Immature natural killer cell (primary cell): ENCODE data around the gene MRPL50. TPM values are rescaled to one million over a fixed set of nuclear protein-coding genes. Genes with fewer than 3 reads are reported as not detected.

Experiments
- DNase-seq, 3 donors: peaks; one replicate each; pipeline ENCODE4 v3.0.0; 2022; ENCODE audit warnings: mixed read lengths in 1 of 3
- H3K27ac Mint-ChIP-seq, 6 donors: one replicate each; pipeline ENCODE4 v1.8.0; 2020; ENCODE audit warnings: mixed read lengths in 6 of 6, mild to moderate bottlenecking in 5 of 6, inconsistent platforms in 4 of 6, moderate library complexity in 3 of 6
- H3K27me3 Mint-ChIP-seq, 3 donors: one replicate each; pipeline ENCODE4 v1.8.0; 2020 to 2021; ENCODE audit warnings: low read depth in 3 of 3, mild to moderate bottlenecking in 3 of 3, mixed read lengths in 3 of 3, moderate library complexity in 3 of 3, inconsistent platforms in 1 of 3
- H3K36me3 Mint-ChIP-seq, 3 donors: one replicate each; pipeline ENCODE4 v1.8.0; 2020; ENCODE audit warnings: mixed read lengths in 3 of 3, inconsistent platforms in 2 of 3, mild to moderate bottlenecking in 2 of 3
- H3K4me1 Mint-ChIP-seq, 2 donors: one replicate each; pipeline ENCODE4 v1.8.0; 2020; ENCODE audit warnings: inconsistent platforms in 2 of 2, mild to moderate bottlenecking in 2 of 2, mixed read lengths in 2 of 2, moderate library complexity in 1 of 2
- H3K4me3 Mint-ChIP-seq, 5 donors: one replicate each; pipeline ENCODE4 v1.8.0; 2020; ENCODE audit warnings: mild to moderate bottlenecking in 5 of 5, mixed read lengths in 5 of 5, inconsistent platforms in 3 of 5, moderate library complexity in 3 of 5
- H3K9me3 Mint-ChIP-seq, 6 donors: one replicate each; pipeline ENCODE4 v1.8.0; 2020; ENCODE audit warnings: mild to moderate bottlenecking in 6 of 6, mixed read lengths in 6 of 6, inconsistent platforms in 4 of 6, moderate library complexity in 3 of 6
- polyA plus RNA-seq, 3 donors: library from polyadenylated mRNA; unstranded; fragments of 300-500 nt; fragmentation: Illumina TruSeq; gene quantifications; one replicate each; pipeline ENCODE4 v1.2.3, GENCODE V29; 2021

Gene MRPL50
- polyA plus RNA-seq, 3 donors from 2014 or later: 6.8 to 9.1 (median 8.8) TPM

DNA sequence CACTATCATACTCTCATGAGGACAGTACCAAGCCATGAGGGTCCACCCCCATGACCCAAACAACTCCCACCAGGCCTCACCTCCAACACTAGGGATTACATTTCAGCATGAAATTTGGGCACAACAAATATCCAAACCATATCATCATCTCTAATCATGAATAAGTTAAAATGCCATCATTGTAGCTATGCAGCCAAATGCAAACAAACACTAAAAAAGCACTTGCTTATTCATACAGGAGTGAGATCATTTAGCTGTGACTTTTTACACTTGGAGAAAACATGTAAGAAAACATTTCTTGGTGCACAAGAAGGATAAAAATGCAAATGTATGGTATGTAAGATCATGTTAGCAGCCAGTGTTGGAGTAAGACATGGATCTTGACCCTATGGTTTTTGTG is 37.8 kb downstream of the MRPL50 start:
- no peaks in the 10 kb centered on the region for H3K4me1 Mint-ChIP-seq
- no peak for DNase-seq
- H3K27ac Mint-ChIP-seq: no peak overlapping the region
- no peak overlapping the region for H3K4me3 Mint-ChIP-seq
- H3K9me3 Mint-ChIP-seq: no peaks in the 10 kb centered on the region
- H3K27me3 Mint-ChIP-seq: peaks cover 0 to 5% (median 0%) of the 10 kb centered on the region in 3 donors
- H3K36me3 Mint-ChIP-seq: no peaks in the 10 kb centered on the region

DNA sequence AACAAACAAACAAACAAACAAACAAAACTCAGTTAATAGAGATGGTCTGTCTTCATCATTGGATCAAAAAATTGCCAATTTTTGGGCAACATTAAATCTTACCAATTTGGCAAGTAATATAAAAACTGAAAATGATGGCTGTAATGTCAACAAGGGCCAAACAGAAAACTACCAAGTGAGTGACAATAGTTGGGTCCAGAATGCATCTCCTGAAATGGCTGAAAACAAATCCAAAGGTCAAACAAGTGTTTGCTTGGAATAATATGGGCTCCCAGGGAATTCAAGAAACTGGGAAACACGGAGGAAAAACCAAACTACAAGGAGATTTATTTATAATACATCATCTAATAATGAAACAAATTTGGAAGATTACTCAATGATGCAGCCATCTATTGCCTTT is 38.7 kb downstream of the MRPL50 start:
- no peak for DNase-seq
- no peaks in the 10 kb centered on the region for H3K4me1 Mint-ChIP-seq
- H3K36me3 Mint-ChIP-seq: no peaks in the 10 kb centered on the region
- H3K27ac Mint-ChIP-seq: no peak overlapping the region
- H3K4me3 Mint-ChIP-seq: no peak overlapping the region
- H3K27me3 Mint-ChIP-seq: peaks cover 0 to 5% (median 0%) of the 10 kb centered on the region in 3 donors
- H3K9me3 Mint-ChIP-seq: no peaks in the 10 kb centered on the region

DNA sequence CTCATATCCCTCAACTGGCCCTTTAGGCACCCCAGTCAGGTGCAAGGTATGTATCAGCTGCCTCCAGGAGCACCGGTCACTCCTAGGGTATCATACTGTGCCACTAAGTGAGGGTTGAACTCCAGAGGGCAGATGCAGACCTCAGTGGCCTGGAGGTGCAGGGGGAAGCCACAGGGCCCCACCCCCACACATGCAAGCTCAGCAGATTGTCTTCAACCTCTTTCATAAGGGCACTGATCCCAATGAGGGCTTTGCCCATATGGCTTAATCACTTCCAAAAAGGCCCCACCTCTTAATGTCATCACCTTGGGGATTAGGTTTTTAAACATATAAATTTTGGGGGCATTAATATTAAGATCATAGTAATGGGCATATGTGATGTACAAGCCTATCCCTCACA is 41.8 kb downstream of the MRPL50 start:
- no peak overlapping the region for H3K4me3 Mint-ChIP-seq
- H3K9me3 Mint-ChIP-seq: no peaks in the 10 kb centered on the region
- H3K27me3 Mint-ChIP-seq: no peaks in the 10 kb centered on the region
- H3K27ac Mint-ChIP-seq: no peak overlapping the region
- H3K4me1 Mint-ChIP-seq: no peaks in the 10 kb centered on the region
- H3K36me3 Mint-ChIP-seq: no peaks in the 10 kb centered on the region
- no peak for DNase-seq

DNA sequence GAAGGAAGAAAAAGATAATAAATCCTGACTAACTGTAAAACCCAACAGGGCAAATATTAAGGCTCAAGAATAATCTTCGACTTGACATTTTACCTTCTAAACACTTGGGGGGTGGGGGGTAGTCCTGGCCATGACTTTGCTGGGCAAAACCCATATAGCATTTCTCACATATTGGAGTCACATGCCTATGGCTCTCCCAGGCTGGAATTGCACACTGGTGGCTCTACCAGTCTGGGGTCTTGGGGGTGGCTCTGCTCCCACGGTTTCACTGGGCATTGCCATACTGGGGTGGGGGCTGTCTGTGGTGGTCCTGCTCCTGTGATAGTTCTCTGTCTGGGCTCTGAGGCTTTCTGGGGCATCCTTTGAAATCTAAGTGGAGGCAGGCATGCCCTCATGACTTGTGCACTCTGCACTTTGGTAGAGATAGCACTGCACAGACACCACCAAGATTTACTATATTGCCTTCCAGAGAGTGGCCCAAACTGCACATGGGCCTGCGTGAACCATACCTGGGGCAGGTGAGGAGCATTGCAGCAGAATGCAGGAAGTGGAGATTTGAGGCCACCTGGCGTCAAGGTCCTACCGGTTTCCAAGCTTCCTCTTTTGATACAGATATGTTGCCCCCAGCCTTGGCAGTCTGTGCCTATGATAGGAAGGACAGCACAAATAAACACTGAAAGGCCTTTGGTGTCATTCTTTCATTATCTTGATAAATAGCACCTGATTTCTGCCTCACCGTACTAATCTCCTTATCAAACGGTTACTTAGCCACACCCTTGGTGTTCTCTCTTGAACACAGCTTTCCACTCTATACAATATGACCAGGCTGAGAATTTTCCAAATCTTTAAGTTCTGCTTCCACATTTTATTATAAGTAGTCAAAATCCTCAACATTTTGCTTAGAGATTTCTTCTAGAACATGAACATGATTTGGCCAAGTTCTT is 43.4 kb downstream of the MRPL50 start:
- H3K27ac Mint-ChIP-seq: no peak overlapping the region
- no peaks in the 10 kb centered on the region for H3K4me1 Mint-ChIP-seq
- no peaks in the 10 kb centered on the region for H3K27me3 Mint-ChIP-seq
- H3K36me3 Mint-ChIP-seq: no peaks in the 10 kb centered on the region
- no peaks in the 10 kb centered on the region for H3K9me3 Mint-ChIP-seq
- H3K4me3 Mint-ChIP-seq: no peak overlapping the region
- no peak for DNase-seq

DNA sequence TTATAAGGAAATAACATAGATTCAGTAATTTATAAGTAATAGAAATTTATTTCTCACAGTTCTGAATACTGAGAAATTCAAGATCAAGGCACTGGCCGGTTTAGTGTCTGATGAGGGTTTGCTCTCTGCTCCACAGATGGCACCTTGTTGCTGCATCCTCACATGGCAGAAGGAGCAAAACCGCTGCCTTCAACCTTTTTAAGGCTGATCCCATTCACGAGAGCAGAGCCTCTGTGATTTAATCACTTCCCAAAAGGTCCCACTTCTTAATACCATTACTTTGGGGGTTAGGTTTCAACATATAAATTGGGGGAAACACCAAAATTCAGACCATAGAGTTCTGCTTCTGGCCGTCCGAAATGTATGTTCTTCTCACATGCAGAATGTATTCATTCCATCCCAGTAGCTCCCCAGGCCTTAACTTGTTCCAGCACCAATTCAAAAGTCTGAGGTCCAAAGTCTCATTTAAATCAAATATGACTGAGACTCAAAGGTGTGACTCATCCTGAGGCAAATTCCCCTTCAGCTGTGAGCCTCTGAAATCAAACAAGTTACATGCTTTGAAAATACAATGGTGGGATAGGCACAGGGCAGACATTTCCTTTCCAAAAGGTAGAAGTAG is 44.2 kb downstream of the MRPL50 start:
- Mint-ChIP-seq H3K4me3 (no peak overlapping the region), H3K4me1 (no peaks in the 10 kb centered on the region), H3K27ac (no peak overlapping the region), H3K27me3 (peaks cover 0 to under 1% (median under 1%) of the 10 kb centered on the region in 3 donors), H3K36me3 (no peaks in the 10 kb centered on the region), H3K9me3 (no peaks in the 10 kb centered on the region)
- DNase-seq: no peak

DNA sequence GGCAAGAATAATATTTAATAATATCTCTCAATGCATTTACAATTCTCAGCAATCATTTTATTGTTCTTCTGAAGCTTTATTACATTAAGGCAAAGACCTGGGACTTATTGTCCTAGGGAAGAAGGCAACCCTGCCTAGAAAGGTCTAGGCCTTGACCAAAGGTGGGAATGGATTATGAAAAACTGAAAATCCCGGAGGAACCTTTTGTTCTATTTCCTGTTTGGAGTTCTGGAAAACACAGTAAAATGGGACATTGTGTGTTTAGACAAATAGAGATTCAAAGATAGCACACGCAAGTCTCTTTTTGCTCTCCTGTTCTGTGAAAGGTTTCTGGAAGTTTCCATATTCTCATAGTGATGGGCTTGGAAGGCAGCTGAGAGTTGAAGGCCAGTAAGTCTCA is 44.7 kb downstream of the MRPL50 start:
- Mint-ChIP-seq H3K27me3 (peaks cover 1 to 6% (median 1%) of the 10 kb centered on the region in 3 donors), H3K4me1 (no peaks in the 10 kb centered on the region), H3K27ac (no peak overlapping the region), H3K9me3 (no peaks in the 10 kb centered on the region), H3K4me3 (no peak overlapping the region), H3K36me3 (no peaks in the 10 kb centered on the region)
- DNase-seq: no peak

DNA sequence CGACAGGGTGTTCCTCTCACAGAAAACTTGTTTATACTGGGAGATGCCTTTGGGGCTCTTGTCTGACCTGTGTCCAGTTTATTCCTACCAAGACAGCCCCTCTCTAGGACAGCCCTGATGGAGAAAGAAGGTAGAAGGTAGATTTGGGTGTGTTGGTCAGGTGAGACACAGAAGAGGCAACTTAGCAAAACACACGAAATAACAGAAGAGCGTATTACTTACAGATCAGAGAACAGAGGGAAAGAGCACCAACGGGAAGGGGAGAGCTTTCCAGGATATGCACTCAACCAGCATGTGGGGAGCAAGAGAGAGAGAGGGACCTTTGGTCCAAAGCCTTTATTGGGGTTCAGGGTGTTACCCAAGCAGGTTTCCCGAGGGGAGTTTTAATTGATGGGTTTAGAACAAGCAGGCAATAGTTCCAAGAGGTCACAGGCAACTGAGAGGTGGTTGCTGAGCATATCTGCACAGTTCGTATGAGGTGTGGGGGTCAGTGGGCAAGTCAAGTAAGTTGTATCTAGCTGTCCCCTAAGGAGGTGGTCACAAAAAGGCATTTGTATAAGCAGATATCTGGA is 45.4 kb downstream of the MRPL50 start:
- Mint-ChIP-seq H3K36me3 (no peaks in the 10 kb centered on the region), H3K27me3 (peaks cover 1 to 7% (median 1%) of the 10 kb centered on the region in 3 donors), H3K4me1 (no peaks in the 10 kb centered on the region), H3K9me3 (no peaks in the 10 kb centered on the region), H3K4me3 (no peak overlapping the region), H3K27ac (no peak overlapping the region)
- DNase-seq: no peak

DNA sequence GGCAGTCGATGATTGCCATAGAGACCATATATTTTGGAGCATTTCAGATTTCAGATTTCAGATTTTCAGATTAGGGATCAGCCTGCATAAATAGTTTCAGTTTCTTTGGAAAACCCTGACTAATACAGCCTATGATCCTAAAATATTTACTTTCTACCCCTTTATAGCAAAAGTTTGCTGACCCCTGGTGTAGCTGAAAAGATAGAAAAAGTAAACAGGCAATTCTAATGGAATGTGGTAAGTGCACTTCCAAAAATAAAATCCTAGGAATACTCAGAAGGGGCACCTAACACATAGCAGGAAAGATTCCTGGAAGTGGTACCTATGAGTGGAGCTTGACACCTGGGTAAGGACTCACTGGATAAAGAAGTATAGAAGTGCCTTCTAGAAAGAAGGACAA is 48.1 kb downstream of the MRPL50 start:
- Mint-ChIP-seq H3K27ac (no peak overlapping the region), H3K4me3 (no peak overlapping the region), H3K4me1 (no peaks in the 10 kb centered on the region), H3K27me3 (peaks cover 1 to 7% (median 4%) of the 10 kb centered on the region in 3 donors), H3K9me3 (no peaks in the 10 kb centered on the region), H3K36me3 (no peaks in the 10 kb centered on the region)
- no peak for DNase-seq

DNA sequence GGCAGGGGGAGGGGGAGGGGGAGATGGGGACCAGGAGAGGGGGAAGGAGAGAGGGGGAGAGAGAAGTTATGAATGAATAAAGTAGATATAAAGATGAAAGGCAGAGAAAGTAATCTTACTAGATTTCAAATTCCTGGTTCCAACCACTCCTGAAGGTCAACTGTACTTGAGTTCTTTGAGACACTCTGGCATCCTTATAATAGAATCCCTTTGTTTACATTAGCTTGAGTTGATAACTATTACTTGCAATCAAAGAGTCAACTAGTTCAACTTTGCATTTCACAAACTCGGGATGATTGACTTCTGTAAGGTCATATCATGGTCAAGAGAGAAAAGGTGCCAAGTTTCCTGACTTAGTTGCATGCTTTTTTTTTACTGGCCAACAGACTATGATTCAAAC is 55.8 kb downstream of the MRPL50 start:
- no peak for DNase-seq
- Mint-ChIP-seq H3K27me3 (peaks cover 2 to 3% (median 3%) of the 10 kb centered on the region in 3 donors), H3K9me3 (peaks cover 0 to 2% (median 0%) of the 10 kb centered on the region in 6 donors), H3K27ac (no peak overlapping the region), H3K36me3 (no peaks in the 10 kb centered on the region), H3K4me3 (no peak overlapping the region), H3K4me1 (no peaks in the 10 kb centered on the region)

DNA sequence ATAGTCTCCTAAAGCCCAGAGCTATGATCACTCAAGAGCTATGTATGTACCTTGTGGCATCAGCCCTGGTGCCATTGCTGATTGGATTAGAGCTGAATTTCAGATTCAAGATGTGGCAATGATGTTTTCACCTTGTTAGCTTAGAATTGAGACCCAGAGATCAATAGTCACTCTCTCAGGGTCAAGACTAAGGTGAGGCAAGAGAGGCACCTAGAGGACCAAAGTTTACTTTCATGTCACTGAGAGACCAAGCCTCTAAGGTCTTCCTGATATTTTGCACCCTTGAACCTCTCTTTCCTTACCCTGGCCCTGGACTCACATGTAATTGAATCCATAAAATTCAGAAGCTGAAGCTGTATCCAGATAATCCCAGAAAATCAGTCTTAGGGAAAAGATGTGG is 56.5 kb downstream of the MRPL50 start:
- H3K9me3 Mint-ChIP-seq: peaks cover 0 to 2% (median 0%) of the 10 kb centered on the region in 6 donors
- H3K4me3 Mint-ChIP-seq: no peak overlapping the region
- H3K27ac Mint-ChIP-seq: no peak overlapping the region
- H3K36me3 Mint-ChIP-seq: no peaks in the 10 kb centered on the region
- H3K4me1 Mint-ChIP-seq: no peaks in the 10 kb centered on the region
- no peak for DNase-seq
- peaks cover 2 to 3% (median 3%) of the 10 kb centered on the region in 3 donors for H3K27me3 Mint-ChIP-seq

Other genes starting within 250 kb of the MRPL50 start
- not detected for gene BAAT, start 13.6 kb downstream of the MRPL50 start, polyA plus RNA-seq
- 1 to 10 TPM in 1 of 3 donors, under 1 TPM in 1, not detected in 1; 0.60 to 3.1 TPM for gene ZNF189, start 233 bp upstream of the MRPL50 start, polyA plus RNA-seq
- gene ALDOB, start 37.2 kb upstream of the MRPL50 start, polyA plus RNA-seq: not detected
- 10 to 100 TPM; 19.8 to 57.0 (median 26.9) TPM for gene RNF20, start 135.2 kb upstream of the MRPL50 start, polyA plus RNA-seq
- not detected for gene PPP3R2, start 196.4 kb upstream of the MRPL50 start, polyA plus RNA-seq